22Rv1 (cell line): ENCODE data around the gene BATF3.

Source experiments
- H3K27ac ChIP-seq: fragments of 450-650 bp; 2 replicates; pipeline ENCODE4 v1.5.1; 2017
- ZFX ChIP-seq: fragments of 450-650 bp; IDR thresholded peaks from 2 replicates; pipeline ENCODE4 v1.6.1; 2017; ENCODE audit warnings: antibody characterized with exemption, borderline replicate concordance
- TF ChIP-seq, protein P1 (sequence below): fragments of 450-650 bp; IDR thresholded peaks from 2 replicates; pipeline ENCODE4 v1.5.1; 2017; ENCODE audit warnings: mild to moderate bottlenecking

Gene BATF3

DNA sequence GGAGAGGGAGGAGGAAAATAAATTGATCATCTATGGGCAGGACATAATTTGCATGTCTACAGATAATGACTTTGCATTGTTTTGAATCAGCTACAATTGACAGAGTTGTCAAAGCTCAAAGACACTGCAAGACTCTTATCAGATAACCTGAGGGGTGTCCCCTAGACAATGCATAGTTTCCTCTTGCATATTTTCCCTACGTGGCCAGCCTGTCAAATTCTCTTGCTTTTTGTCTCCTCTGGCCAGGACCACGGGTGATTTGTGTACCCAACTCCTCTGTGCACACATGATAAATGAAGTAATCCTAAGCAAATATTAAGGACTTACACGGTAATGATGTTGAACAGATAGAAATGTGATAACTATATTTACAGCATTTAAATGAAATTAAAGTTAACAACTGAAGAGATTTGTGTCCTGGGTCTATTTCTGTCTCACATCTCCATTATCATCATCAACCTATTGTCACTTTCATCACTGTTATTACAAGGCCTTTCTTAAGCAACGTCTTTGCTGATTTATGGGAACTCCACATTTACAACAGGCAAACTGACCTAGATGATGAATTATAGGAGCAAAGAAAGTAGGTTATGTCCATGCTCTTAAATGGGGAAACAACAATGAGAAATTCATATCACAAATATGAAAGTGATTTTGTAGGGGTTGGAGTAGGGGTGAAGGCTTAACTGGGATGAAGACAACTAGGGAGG is 18.8 kb downstream of the BATF3 start:
- H3K27ac ChIP-seq: no peak overlapping the region
- no peak for TF ChIP-seq ZFX
- TF ChIP-seq, protein P1, sequence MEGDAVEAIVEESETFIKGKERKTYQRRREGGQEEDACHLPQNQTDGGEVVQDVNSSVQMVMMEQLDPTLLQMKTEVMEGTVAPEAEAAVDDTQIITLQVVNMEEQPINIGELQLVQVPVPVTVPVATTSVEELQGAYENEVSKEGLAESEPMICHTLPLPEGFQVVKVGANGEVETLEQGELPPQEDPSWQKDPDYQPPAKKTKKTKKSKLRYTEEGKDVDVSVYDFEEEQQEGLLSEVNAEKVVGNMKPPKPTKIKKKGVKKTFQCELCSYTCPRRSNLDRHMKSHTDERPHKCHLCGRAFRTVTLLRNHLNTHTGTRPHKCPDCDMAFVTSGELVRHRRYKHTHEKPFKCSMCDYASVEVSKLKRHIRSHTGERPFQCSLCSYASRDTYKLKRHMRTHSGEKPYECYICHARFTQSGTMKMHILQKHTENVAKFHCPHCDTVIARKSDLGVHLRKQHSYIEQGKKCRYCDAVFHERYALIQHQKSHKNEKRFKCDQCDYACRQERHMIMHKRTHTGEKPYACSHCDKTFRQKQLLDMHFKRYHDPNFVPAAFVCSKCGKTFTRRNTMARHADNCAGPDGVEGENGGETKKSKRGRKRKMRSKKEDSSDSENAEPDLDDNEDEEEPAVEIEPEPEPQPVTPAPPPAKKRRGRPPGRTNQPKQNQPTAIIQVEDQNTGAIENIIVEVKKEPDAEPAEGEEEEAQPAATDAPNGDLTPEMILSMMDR: no peak

DNA sequence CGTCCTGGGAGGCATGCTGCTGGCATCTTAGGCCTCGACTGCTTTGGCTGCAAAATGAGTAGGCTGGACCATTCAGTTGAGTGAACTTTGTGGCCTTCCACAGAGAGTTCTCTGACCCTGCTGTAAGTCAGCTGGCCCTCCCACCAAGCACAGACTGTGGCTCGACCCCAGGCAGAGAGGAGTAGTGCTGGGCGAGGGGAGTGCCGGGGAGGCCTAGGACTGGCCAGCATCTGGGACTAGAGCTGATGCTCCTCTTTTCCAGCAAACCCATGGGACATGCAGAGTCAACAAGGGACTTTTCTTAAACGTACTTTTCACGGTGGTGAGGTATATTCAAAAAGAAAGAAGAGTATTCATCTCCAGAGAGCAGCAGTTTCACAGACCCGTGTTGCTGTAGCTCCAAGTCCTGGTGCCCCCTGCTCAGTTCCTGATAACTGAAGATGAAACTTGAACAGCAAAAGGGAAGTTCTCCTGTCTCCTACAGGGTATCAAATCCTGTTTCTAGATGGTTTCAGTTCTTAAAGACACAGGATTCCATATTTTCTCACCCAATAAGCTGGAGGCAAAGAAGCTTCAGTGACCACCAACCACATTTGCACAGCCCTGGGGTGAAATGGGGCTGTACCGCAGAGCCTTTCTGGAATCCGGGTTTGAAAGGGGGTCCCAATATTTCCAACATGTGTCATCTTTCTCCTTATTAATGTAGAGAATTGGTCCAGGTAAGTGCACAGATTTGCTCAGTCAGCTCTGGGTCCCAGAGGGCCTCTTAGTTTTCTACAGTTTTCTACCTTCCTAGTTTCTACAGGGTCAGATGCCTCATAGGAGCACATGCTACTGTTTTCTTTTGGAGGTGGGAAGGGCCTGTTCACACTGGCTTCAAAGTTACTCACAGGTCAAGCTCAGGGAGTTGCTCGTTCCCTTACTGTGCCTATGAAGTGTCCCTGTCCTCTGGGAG is 20.9 kb downstream of the BATF3 start:
- TF ChIP-seq, protein P1: no peak
- TF ChIP-seq ZFX: no peak
- no peak overlapping the region for H3K27ac ChIP-seq

- TF ChIP-seq, protein P1: no peak
- TF ChIP-seq ZFX: no peak
- H3K27ac ChIP-seq: no peak overlapping the region
These were observed 22.1 kb downstream of the BATF3 start for GRCh38 chr1:212677573-212677972.

DNA sequence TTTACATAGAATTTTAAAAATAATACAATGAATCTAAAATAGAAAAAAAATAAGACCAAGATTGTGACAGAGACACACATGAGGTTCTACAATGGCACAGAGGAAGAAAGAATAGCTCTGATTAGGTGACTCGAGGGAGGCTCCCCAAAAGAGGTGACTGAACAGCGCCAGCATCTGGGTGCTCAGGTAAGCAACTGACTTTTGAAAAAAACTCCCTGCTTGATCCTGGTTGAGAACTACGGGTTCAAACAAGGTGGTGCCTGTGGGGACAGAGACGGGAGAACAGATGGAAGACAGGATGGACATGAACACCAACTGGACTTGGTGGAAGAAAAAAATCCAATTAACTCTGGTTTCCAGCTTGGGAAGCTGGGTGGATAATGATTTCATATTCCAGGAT is 22.5 kb downstream of the BATF3 start:
- no peak for TF ChIP-seq ZFX
- TF ChIP-seq, protein P1: no peak

GRCh38 chr1:212675675-212676074 is 24.0 kb downstream of the BATF3 start:
- TF ChIP-seq, protein P1: no peak
- TF ChIP-seq ZFX: no peak
- H3K27ac ChIP-seq: no peak overlapping the region

More for the DNA sequence above, 22.5 kb downstream of the BATF3 start:
- no peak overlapping the region for H3K27ac ChIP-seq

GRCh38 chr1:212674872-212675271 is 24.8 kb downstream of the BATF3 start:
- TF ChIP-seq, protein P1: no peak
- no peak for TF ChIP-seq ZFX
- H3K27ac ChIP-seq: no peak overlapping the region
